Smooth muscle cell (in vitro differentiated cells): ENCODE data around the gene SEC14L1. TPM values are rescaled to one million over a fixed set of nuclear protein-coding genes. Genes with fewer than 3 reads are reported as not detected.

Experiments
- DNase-seq: peaks from one replicate; lab custom pipeline; 2025; ENCODE audit not compliant: unreplicated experiment; lab: John Stamatoyannopoulos, UW
- H2AFZ ChIP-seq: fragments of 200-600 bp; sonication (generic); 2 replicates; pipeline ENCODE4 v1.6.0; 2016; ENCODE audit warnings: antibody characterized with exemption, low read depth, mild to moderate bottlenecking
- H3F3A ChIP-seq: fragments of 200-600 bp; sonication (generic); 2 replicates; pipeline ENCODE4 v1.6.0; 2017; ENCODE audit warnings: antibody characterized with exemption, low read depth
- H3K27ac ChIP-seq: fragments of 200-600 bp; sonication (generic); 2 replicates; pipeline ENCODE4 v1.5.1; 2016; ENCODE audit warnings: low read depth, mild to moderate bottlenecking
- H3K27me3 ChIP-seq: fragments of 200-600 bp; sonication (generic); 2 replicates; pipeline ENCODE4 v1.6.1; 2016; ENCODE audit warnings: low read depth, mild to moderate bottlenecking
- H3K36me3 ChIP-seq: fragments of 200-600 bp; sonication (generic); 2 replicates; pipeline ENCODE4 v1.5.1; 2016; ENCODE audit warnings: low read depth
- H3K4me1 ChIP-seq: fragments of 200-600 bp; sonication (generic); 2 replicates; pipeline ENCODE4 v1.5.1; 2016; ENCODE audit warnings: low read depth
- H3K4me2 ChIP-seq: fragments of 200-600 bp; sonication (generic); 2 replicates; pipeline ENCODE4 v1.6.0; 2016; ENCODE audit warnings: mild to moderate bottlenecking
- H3K4me3 ChIP-seq: fragments of 200-600 bp; sonication (generic); 2 replicates; pipeline ENCODE4 v1.5.1; 2016; ENCODE audit warnings: mild to moderate bottlenecking
- H3K79me2 ChIP-seq: fragments of 200-600 bp; sonication (generic); 2 replicates; pipeline ENCODE4 v1.6.0; 2016; ENCODE audit warnings: low read depth, mild to moderate bottlenecking
- H3K9ac ChIP-seq: fragments of 200-600 bp; sonication (generic); 2 replicates; pipeline ENCODE4 v1.6.0; 2016; ENCODE audit warnings: low read depth
- H3K9me3 ChIP-seq: fragments of 200-600 bp; sonication (generic); replicated peaks from 2 replicates; pipeline ENCODE4 v1.5.1; 2016; ENCODE audit warnings: low read depth
- H4K20me1 ChIP-seq: fragments of 200-600 bp; sonication (generic); 2 replicates; pipeline ENCODE4 v1.6.0; 2016; ENCODE audit warnings: low read depth
- CTCF ChIP-seq: fragments of 200-600 bp; sonication (generic); IDR thresholded peaks from 2 replicates; pipeline ENCODE4 v1.5.1; 2017; ENCODE audit warnings: borderline replicate concordance, mild to moderate bottlenecking, antibody characterized with exemption; ENCODE audit not compliant: insufficient read depth, poor library complexity, severe bottlenecking
- WGBS: methylation state at CpG from one replicate; pipeline ENCODE4 v1.1.7; 2016; ENCODE audit warnings: low lambda C conversion rate; 5-methylcytosine and 5-hydroxymethylcytosine counted together
- polyA plus RNA-seq: library from polyadenylated mRNA; unstranded; fragments of >200 nt; fragmentation: Nextera tagmentation; extraction: Ambion mirVana; gene quantifications from 2 replicates; pipeline ENCODE4 v1.2.1, GENCODE V29; 2016
- total RNA-seq: library from RNA; depleted of rRNA; stranded (reverse); fragments of >200 nt; gene quantifications from 2 replicates; pipeline ENCODE4 v1.2.3, GENCODE V29; 2014

SEC14L1 gene
- total and polyA plus RNA-seq, 2 experiments from 2014 or later = 25.1 to 25.8 TPM

- no peak for TF ChIP-seq CTCF
- no peaks in the 10 kb centered on the region for H3F3A ChIP-seq
- H3K4me2 ChIP-seq = no peak overlapping the region
- no peak overlapping the region for H3K9ac ChIP-seq
- no peak overlapping the region for H3K27ac ChIP-seq
- no peak overlapping the region for H2AFZ ChIP-seq
- H3K27me3 ChIP-seq = no peaks in the 10 kb centered on the region
- peak overlapping the region; percentile 2 for H3K4me3 ChIP-seq
- no peaks in the 10 kb centered on the region for H3K36me3 ChIP-seq
- peaks cover 91% of the 10 kb centered on the region for H4K20me1 ChIP-seq
- no peaks in the 10 kb centered on the region for H3K9me3 ChIP-seq
- no peak for DNase-seq
- peaks cover 9% of the 10 kb centered on the region for H3K4me1 ChIP-seq
- WGBS = 85% methylated on average over 8 of the region's 8 CpGs
- H3K79me2 ChIP-seq = peaks cover 78% of the 10 kb centered on the region
These were observed 6.6 kb downstream of the SEC14L1 start for GRCh38 chr17:77147357-77147801.

GRCh38 chr17:77148077-77148939 is 7.5 kb downstream of the SEC14L1 start:
- H3K4me1 ChIP-seq = peaks cover 15% of the 10 kb centered on the region
- H3K27ac ChIP-seq = no peak overlapping the region
- H3F3A ChIP-seq = no peaks in the 10 kb centered on the region
- DNase-seq = no peak
- H4K20me1 ChIP-seq = peaks cover 91% of the 10 kb centered on the region
- H3K4me2 ChIP-seq = no peak overlapping the region
- no peaks in the 10 kb centered on the region for H3K36me3 ChIP-seq
- peaks cover 77% of the 10 kb centered on the region for H3K79me2 ChIP-seq
- TF ChIP-seq CTCF = no peak
- WGBS = 96% methylated on average over 15 of the region's 15 CpGs
- no peaks in the 10 kb centered on the region for H3K27me3 ChIP-seq
- H3K9ac ChIP-seq = no peak overlapping the region
- no peak overlapping the region for H3K4me3 ChIP-seq
- no peak overlapping the region for H2AFZ ChIP-seq
- no peaks in the 10 kb centered on the region for H3K9me3 ChIP-seq

- WGBS = 95% methylated on average over 10 of the region's 10 CpGs
- Histone ChIP-seq H4K20me1 (peaks cover 91% of the 10 kb centered on the region), H3K79me2 (peaks cover 75% of the 10 kb centered on the region), H3K4me3 (no peak overlapping the region), H3K36me3 (no peaks in the 10 kb centered on the region), H3K9ac (no peak overlapping the region), H3K9me3 (no peaks in the 10 kb centered on the region), H3K4me1 (peaks cover 15% of the 10 kb centered on the region), H3F3A (no peaks in the 10 kb centered on the region), H3K27ac (no peak overlapping the region), H2AFZ (no peak overlapping the region), H3K27me3 (no peaks in the 10 kb centered on the region), H3K4me2 (no peak overlapping the region)
- DNase-seq = no peak
- no peak for TF ChIP-seq CTCF
These were observed 8.3 kb downstream of the SEC14L1 start for GRCh38 chr17:77148940-77149510.
